CD4-positive, alpha-beta T cell treated with Interleukin-4 for 1 hour (primary cell): ENCODE measurements around the gene SCFD2.
A peak's percentile ranks its signal among the peaks of the same experiment; 100 is the strongest.
"Not testable (repeated sequence)": the region's sequence is repeated elsewhere in the genome, so short reads cannot be mapped to it uniquely, and the experiment has no call there.

Experiments
- DNase-seq, 2 donors: peaks; one replicate each; pipeline ENCODE4 v3.0.0-alpha.2; 2020 to 2022

The SCFD2 gene

GRCh38 chr4:53236624-53237023 is 129.2 kb downstream of the SCFD2 start:
- not testable (repeated sequence) for DNase-seq

DNA sequence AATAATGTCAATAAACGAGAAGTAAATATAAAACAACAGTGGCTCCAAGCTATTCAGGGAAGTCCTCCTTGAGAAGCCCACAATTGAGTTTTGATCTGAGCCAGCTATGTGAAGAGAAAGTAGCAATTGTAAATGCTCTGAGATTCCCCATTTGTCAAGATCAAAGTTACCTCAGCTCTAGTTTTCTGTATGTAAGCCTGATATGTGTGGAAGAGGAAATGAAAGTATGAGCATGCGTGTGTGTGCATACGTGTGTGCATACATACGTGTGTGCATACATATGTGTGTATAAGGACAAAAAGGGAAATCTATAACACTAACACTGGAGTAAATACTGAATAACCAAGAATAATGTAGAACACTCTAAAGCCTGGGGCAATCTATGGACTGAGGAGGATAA is 130.3 kb downstream of the SCFD2 start:
- no peak for DNase-seq

DNA sequence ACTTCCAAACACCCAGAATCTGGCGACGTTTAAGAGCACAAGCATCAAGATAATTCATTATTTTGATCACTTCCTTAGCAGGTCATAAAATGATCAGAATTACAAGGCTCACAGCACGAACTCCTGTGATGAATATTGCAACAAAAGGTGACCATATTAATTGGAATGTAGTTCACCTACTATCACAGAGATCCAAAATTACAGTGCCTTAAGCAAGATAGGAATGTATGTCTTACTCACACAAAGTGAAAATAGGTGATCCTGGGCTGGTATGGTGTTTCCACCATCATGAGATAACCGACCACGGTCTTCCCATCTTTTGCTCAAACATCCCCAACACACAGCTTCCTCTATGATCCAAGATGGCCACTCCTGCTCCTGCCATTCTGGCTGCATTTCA is 131.2 kb downstream of the SCFD2 start:
- DNase-seq = no peak

GRCh38 chr4:53234111-53234510 is 131.8 kb downstream of the SCFD2 start:
- no peak for DNase-seq

GRCh38 chr4:53233114-53233795 is 132.6 kb downstream of the SCFD2 start:
- no peak for DNase-seq

GRCh38 chr4:53232371-53232770 is 133.5 kb downstream of the SCFD2 start:
- DNase-seq = no peak

GRCh38 chr4:53228036-53228435 is 137.8 kb downstream of the SCFD2 start:
- no peak for DNase-seq

DNA sequence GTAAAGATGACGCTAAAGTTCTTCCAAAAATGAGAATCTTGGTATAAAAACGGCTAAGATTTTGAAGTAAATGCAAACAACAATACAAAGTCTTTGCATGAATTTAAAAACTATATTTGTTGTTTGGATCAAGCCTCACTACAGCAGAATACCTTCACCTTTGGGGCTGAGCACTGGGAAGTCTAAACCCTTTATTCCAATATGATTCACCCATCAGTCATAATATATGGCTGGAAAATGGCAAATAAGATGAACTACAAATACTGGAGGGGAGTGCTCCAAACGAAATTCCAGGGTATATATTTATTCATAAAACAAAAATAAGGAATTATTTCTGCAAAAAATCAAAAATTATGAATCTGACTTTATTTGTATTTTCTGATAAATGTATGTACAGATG is 138.4 kb downstream of the SCFD2 start:
- no peak for DNase-seq

DNA sequence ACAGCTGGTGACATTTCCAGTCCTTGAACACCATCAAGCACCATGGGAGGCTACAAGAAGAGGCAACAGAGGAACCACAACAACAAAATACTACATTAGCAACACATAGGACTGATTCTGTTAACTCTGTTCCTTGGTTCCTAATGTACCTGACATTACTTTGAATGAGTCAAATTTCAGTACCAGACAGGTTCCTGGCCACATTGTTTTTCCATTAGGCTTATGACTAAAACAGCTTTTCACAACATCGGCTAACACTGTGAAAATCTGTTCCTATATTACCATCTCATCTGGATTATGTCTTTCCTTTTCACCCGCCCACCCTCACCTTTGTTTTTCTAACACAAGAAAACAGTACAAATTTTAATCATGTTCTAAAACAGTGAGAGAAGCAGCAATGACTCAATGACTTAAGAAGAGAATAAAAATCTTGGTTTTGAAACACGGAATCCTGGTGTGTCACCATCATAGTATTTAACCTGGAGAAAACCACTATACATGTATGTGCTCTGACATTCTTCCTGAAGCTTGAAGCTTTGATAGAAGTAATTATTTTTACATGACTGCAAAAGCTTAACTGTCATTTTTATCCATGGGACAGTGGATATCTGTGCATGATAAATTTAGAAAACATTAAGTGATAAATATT is 143.9 kb downstream of the SCFD2 start:
- no peak for DNase-seq

DNA sequence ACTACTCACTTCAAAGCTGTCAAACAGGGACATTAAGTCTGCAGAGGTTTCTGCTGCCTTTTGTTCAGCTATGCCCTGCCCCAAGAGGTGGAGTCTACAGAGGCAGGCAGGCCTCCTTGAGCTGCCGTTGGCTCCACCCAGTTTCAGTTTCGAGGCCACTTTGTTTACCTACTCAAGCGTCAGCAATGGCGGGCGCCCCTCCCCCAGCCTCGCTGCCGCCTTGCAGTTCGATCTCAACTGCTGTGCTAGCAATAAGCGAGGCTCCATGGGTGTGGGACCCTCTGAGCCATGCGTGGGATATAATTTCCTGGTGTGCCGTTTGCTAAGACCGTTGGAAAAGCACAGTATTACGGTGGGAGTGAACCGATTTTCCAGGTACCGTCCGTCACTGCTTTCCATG is 146.7 kb downstream of the SCFD2 start:
- DNase-seq = not testable (repeated sequence)

DNA sequence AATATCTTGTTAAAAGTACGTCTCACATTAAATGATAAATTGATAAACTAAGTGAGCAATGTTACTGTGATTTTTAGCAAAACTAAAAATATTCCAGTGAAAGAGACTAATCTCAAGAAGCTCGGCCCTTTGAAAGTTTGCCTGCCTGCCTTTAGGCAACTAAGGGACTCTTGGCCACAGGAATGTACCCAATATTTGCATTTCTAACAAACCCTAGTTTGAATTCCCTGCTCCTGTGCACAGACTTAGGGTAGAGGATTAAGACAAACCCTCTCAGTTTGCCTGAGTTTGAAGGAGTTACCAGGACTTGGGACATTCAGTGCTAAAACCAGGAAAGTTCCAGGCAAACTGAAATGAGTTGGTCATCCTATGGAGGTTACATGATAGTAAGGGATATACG is 157.1 kb downstream of the SCFD2 start:
- no peak for DNase-seq

- DNase-seq = no peak
Observed at GRCh38 chr4:53205970-53206369, 159.9 kb downstream of the SCFD2 start.

- no peak for DNase-seq
Observed at GRCh38 chr4:53199356-53199755, 166.5 kb downstream of the SCFD2 start.

- no peak for DNase-seq
Observed at GRCh38 chr4:53197772-53198142, 168.1 kb downstream of the SCFD2 start.

DNA sequence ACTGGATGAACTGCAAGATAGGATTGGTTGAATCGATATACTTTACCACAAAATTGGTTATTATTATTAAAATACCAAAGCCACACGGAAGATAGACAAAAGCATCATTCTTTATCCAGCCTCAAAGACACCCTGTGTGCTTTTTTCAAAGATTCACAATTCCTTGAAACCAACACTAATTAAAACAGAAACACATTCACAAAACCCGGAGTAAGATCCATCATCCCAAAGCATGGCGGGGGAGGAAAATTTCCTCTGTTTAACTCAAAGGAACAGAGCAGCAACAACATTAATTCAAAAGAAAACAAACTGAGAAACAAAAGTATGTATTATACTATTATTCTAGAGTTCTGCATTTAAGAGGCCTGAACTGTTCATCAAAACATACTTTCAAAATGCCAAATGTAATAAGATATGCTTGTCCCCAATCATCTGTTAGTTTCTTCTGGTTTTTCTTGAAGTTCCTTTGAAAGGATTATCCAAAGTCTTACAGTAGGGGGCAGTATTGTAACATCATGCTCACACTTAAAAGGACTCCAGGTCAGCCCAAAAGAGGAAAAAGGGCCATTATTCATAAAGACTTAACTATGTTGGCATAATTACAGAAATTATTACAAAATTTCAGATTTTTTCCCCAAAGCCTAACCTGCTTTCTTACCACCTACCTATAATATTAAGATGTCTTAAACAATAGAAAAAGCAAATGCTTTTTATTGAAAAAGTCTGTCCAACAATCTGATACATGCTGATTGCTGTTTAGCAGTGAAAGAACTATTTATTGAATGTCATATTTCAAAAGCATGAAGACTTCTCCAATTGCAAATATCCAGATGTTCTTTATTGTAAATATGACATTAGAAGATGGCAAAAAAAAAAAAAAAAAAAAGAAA is 168.7 kb downstream of the SCFD2 start:
- DNase-seq = peak in 1 of 2 donors; percentile 67

DNA sequence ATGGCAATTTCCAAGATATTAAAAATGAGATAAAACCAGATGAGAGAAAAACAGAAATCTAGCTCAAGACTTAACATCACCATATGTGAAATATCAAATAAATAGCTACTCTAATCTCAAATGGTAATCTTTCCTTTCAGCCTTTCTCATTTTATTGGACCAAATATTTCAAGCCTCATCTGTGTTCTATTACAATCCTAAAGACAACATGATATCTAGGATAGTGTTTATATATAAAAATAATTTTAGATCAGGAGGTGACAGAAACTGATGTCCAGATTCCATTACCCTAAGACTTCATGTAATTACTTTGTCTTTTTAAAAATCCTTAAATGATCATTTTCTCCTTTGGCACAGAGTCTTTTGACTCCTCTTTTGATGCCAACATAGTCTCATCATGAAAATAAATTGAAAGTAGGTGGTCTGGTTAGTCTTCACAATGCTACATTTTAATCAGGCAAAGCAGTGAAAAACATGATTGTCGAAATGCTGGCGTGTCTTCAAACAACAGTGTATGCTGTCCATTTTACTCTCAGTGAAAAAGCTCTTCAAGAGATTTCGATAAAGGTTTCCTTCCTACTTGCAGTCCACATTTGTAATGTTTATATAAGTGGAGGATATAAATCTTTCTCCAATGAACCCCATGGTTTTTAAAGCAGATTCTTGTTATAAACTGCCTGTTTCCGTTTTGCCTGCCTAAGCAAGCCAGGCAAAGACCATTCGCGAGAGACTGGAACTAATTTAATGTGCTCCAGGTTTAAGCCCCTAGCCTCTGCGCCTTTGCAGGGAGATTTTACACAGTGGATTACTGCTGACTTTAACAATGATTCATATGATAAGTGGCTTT is 169.8 kb downstream of the SCFD2 start:
- DNase-seq = no peak

- DNase-seq = no peak
Observed at GRCh38 chr4:53194727-53195126, 171.1 kb downstream of the SCFD2 start.

DNA sequence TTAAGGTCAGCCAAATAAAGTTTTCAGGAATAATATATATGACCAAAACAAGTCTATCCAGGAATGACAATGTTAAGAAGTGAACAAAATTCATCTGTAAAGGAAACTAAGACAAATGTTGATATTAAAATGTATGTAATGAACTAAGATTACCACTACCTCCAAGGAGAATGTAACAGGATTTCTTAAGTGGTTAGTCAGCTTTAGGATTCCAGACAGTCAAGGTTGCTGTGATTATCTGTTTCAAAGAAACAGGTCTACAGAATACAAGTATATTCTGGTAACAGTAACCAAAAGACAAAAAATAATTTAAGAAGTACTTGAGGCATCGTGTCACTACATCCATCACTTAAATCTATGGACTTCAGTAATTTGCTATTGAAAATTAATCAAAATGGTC is 172.8 kb downstream of the SCFD2 start:
- DNase-seq = no peak

GRCh38 chr4:53192496-53192895 is 173.4 kb downstream of the SCFD2 start:
- DNase-seq = no peak

DNA sequence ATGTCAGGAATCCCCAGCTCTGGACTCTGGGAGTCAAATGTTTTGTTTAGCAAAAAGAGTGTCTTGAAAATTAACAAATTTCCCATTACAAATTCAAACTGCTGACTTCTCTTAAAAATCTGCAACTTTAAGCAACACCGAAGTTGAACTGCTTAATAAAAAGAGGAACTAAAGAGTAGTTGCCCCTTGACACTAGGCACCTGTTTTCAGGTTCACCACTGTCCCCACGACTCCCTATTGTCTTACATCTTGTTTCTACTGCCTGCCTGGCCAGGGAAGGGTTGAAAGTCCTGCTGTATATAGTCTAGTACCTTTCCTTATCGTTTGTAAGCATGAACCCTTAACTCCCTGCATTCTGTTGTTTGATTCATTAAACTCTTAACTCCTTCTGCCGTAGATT is 173.9 kb downstream of the SCFD2 start:
- DNase-seq = no peak

GRCh38 chr4:53189011-53189410 is 176.8 kb downstream of the SCFD2 start:
- DNase-seq = no peak

DNA sequence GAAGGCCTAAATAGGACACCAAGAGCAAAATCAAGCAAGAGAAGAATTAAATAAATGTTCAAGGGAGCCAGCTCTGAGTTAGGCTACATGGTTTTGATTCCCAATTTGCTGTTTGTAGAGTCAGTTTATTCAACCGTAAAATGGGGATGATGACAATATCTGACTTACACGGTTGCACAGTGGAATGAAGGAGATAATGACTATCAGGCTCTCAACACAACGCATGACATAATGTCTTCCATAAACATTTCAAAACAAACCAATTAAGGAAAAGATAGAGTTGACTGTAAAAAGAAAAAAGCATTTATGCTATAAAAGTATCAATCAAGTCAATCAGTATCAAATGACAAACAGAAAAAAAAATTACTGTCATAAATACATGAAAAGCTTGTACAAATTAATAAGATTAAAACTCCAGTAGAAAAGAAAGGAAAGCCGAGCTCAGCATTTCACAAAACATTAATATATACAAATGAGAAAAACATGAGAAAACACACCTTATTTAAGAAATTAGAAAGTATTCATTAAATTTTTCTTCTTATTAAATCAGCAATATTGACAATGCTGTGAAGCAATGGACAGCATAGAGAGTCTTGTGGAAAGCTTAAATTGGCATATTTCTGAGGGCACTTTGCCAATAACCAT is 179.0 kb downstream of the SCFD2 start:
- DNase-seq = no peak
